ENCODE results near the gene ACVRL1.

Gene ACVRL1

GRCh38 chr12:51934080-51934479, 26.8 kb downstream of the ACVRL1 start:
- peaks cover 5% of the 10 kb centered on the region for H3K27me3 Mint-ChIP-seq (ENCODE audit: low read depth)
- H3K9me3 Mint-ChIP-seq, result no peaks in the 10 kb centered on the region
- H3K27ac Mint-ChIP-seq, result no peak overlapping the region
- H3K4me1 Mint-ChIP-seq, result peaks cover 8% of the 10 kb centered on the region
- no peaks in the 10 kb centered on the region for H3K36me3 Mint-ChIP-seq (ENCODE audit: low read depth)
- H3K4me3 Mint-ChIP-seq, result no peak overlapping the region
- no peak for TF ChIP-seq CTCF (IDR thresholded peaks at IDR 0.05; ENCODE audit: unreplicated experiment in 3 of 3)

- Mint-ChIP-seq H3K4me3 (no peak overlapping the region), H3K36me3 (ENCODE audit: low read depth) (no peaks in the 10 kb centered on the region), H3K27ac (no peak overlapping the region), H3K9me3 (peaks cover 6% of the 10 kb centered on the region), H3K27me3 (ENCODE audit: low read depth) (peaks cover 5% of the 10 kb centered on the region), H3K4me1 (peaks cover 32% of the 10 kb centered on the region)
- TF ChIP-seq CTCF (IDR thresholded peaks at IDR 0.05; ENCODE audit: unreplicated experiment in 3 of 3), result no peak
Observed at GRCh38 chr12:51937926-51938325, 30.6 kb downstream of the ACVRL1 start.

GRCh38 chr12:51938726-51939125, 31.4 kb downstream of the ACVRL1 start:
- peaks cover 5% of the 10 kb centered on the region for H3K27me3 Mint-ChIP-seq (ENCODE audit: low read depth)
- H3K36me3 Mint-ChIP-seq (ENCODE audit: low read depth), result no peaks in the 10 kb centered on the region
- H3K9me3 Mint-ChIP-seq, result peaks cover 11% of the 10 kb centered on the region
- H3K27ac Mint-ChIP-seq, result no peak overlapping the region
- TF ChIP-seq CTCF (IDR thresholded peaks at IDR 0.05; ENCODE audit: unreplicated experiment in 3 of 3), result no peak
- H3K4me3 Mint-ChIP-seq, result no peak overlapping the region
- peaks cover 32% of the 10 kb centered on the region for H3K4me1 Mint-ChIP-seq

- TF ChIP-seq CTCF (IDR thresholded peaks at IDR 0.05; ENCODE audit: unreplicated experiment in 3 of 3), result no peak
- peaks cover 2% of the 10 kb centered on the region for H3K27me3 Mint-ChIP-seq (ENCODE audit: low read depth)
- peaks cover 26% of the 10 kb centered on the region for H3K9me3 Mint-ChIP-seq
- peak overlapping the region in 1 of 3 experiments; percentile 19 for H3K4me3 Mint-ChIP-seq
- peaks cover 24% of the 10 kb centered on the region for H3K4me1 Mint-ChIP-seq
- peaks cover 6% of the 10 kb centered on the region for H3K36me3 Mint-ChIP-seq (ENCODE audit: low read depth)
- H3K27ac Mint-ChIP-seq, result peak overlapping the region; percentile 6 to 51 (median 30)
Observed at GRCh38 chr12:51941011-51941581, 33.8 kb downstream of the ACVRL1 start.

GRCh38 chr12:51941604-51942003, 34.3 kb downstream of the ACVRL1 start:
- Mint-ChIP-seq H3K27me3 (ENCODE audit: low read depth) (peaks cover 5% of the 10 kb centered on the region), H3K36me3 (ENCODE audit: low read depth) (peaks cover 6% of the 10 kb centered on the region), H3K9me3 (peaks cover 31% of the 10 kb centered on the region), H3K27ac (peak overlapping the region; percentile 6 to 51 (median 22)), H3K4me1 (peaks cover 24% of the 10 kb centered on the region), H3K4me3 (no peak overlapping the region)
- no peak for TF ChIP-seq CTCF (IDR thresholded peaks at IDR 0.05; ENCODE audit: unreplicated experiment in 3 of 3)

- peaks cover 6% of the 10 kb centered on the region for H3K36me3 Mint-ChIP-seq (ENCODE audit: low read depth)
- H3K27ac Mint-ChIP-seq, result peak overlapping the region in 1 of 3 experiments; percentile 6
- H3K4me1 Mint-ChIP-seq, result peaks cover 24% of the 10 kb centered on the region
- H3K4me3 Mint-ChIP-seq, result no peak overlapping the region
- H3K27me3 Mint-ChIP-seq (ENCODE audit: low read depth), result peaks cover 5% of the 10 kb centered on the region
- no peak for TF ChIP-seq CTCF (IDR thresholded peaks at IDR 0.05; ENCODE audit: unreplicated experiment in 3 of 3)
- peaks cover 32% of the 10 kb centered on the region for H3K9me3 Mint-ChIP-seq
Observed at GRCh38 chr12:51942056-51942455, 34.8 kb downstream of the ACVRL1 start.

All from nephron (organoid).